HG03521 (cell line): ENCODE results near the gene MAPKAPK2.

ENCODE experiments used
- ATAC-seq: cut with Tn5 transposase; IDR thresholded peaks from one replicate; pipeline ENCODE4 v1.9.1; 2021; ENCODE audit warnings: mild to moderate bottlenecking, moderate library complexity; ENCODE audit not compliant: unreplicated experiment

The MAPKAPK2 gene

DNA sequence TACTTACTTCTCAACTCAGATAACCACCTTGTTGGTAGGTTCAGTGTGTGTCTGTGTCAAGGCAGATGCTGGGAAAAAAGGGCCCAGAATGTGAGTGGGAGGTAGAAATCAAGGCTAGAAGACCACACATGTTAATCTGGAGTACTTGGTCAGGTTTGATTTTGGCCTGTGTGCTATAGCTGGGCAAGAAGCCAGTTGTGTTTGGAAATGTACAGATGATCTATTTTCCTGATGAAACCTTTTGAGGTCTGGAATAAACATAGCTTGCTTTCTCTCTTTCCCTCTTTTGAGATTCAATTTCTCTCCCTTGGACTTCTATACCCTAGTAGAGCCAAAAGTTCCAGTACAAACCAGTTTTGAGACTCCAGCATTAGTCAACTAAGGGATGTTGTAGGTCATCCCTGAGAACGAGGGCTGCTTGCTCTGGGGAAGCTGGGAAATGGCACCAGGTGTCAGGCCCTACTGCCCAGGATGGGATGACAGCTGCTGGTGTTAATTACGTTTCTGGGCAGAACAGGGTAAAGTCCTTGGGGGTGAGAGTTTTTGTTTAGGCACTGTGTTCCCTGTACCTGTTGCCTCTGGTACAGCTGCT, 15.8 kb downstream of the MAPKAPK2 start:
- ATAC-seq, result no peak

DNA sequence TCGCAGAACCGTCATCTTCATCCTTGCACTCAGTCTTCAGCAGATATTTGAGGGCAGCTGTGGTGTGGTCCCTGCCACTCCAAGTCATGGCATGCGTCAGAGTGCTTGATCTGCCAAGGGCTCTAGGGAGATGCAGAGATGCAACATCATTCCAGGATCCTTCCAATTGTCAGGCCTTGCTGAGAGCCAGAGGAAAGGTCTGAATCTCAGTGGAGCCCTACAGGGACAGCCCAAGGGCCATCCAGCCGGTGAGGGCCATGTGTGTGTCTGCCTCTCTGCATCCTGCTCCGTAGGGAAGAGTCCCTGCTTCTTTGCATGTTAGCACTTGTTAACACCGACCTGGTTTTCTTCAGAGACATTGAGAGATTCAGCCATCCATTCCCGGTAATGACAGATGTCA, 17.6 kb downstream of the MAPKAPK2 start:
- ATAC-seq, result no peak

DNA sequence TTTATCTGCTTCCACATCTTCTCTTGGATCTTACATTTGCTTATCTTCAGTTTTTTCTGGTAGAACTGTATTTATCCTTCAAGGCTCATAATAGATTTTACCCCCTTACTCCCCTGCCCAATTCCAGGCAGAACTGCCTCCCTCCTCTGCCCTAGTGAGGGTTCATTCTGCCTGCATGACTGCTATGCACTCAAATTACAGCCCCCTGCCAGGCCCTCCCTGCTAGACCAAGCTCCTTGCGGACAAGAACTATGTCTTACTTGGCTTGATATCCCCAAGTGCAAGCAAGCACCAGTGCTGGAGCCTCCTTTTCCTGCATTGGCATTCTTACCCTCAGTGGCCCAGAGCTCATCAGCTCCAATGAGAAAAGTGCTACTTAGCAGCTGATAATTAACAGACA, 18.1 kb downstream of the MAPKAPK2 start:
- no peak for ATAC-seq

DNA sequence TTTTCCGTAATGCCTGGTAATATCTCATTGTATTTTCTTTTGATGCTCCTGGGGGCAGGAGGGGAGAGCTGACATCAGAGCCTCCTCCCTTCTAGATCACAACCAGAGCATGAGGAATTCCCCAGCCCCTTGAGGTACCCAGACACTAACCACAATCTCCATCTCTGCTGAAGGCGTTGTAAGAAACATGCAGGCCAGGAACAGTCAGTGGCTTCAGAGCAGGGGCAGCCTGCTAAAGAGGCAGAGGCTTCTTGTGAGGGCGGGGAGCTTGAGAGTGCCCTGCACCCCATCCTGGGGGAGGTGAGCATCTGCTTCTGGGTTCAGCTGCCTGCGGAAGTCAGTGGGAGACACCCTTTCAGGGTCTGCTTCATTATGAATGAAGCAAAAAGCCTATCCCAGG, 19.0 kb downstream of the MAPKAPK2 start:
- ATAC-seq, result no peak

DNA sequence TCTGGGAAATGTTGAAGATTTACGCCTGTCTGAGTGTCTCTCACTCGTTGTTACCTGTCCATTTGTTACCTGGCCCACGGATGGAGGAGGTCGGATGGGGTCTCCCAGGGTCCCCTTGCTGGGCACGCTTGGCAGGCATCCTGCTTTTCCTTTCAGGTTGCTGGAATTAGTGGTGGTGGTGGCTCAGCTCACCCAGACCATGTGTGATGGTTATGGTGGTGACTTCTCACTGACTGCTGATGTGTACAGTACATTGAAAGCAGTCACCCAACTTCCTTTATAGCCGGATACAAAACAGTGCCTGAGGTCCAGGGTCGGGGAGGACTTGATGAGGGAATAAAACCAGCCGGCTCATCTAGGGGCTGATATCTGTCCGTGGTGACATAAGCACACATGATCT, 19.5 kb downstream of the MAPKAPK2 start:
- ATAC-seq, result no peak

DNA sequence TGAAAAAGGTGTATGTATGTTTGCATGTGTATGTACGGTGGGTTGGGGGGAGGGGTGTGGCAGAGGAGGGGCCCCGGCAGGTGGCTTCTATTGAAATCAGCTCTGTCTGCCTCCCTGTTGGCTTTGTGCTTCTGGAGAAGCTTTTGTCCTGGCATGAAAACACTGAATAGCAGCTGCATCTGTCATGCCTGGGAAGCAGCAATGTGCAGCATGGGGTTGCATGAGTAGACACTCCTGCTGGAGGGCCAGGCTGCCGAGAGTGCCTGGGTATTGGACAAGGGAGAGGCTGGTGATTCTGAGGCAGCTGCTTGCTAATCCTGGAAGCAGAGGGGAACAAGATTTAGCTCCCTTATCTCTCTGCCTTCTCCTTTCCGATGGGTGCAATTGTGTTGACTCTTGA, 20.5 kb downstream of the MAPKAPK2 start:
- no peak for ATAC-seq

DNA sequence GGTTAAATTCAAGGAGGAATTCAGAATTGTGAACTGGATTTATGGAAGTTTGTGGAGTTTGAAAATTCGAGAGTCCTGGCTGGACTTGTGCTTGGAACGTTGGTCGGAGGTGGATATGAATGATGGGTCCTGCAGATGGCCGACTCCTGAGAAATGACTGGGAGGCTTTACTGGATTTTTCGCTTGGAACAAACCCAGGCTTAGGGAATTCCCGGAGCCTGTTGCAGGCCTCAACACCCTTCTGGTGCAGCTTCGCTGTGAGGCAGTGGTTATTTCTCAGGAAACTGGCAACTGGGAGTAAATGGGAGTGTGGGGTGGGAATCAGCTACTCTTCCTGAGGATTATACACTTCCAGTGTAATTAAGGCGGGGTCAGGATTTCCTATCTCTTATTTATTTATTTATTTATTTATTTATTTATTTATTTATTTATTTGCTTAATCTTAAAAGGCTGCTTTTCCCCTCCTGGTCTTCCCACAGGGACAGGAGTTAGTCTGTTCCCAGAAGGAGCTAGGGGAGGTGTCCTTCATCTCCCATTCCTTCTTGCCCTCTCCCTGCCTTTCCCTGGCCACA, 21.1 kb downstream of the MAPKAPK2 start:
- no peak for ATAC-seq

DNA sequence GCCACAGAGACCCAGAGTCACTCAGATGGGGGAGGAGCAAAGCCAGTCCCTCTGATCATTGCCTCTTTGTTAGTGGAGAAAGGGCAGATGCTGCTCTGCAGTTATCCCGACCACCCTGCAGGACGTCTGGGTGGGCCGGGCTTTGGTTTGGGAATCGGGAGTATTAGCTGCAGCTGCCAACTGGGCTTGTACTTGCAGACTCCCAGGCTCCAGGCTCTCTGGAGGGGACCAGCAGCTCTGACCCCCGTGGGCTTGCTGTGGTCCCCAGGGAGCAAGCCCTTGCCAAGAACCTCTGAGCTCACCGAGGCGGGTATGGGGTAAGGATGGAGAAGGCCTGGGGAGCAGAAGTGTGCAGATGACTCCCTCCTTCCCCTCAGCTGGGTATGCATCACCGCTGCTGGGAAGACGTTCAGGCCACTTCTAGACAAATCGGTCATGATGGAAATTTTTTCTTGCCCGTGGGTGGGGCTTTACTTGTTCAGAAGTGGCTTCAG, 21.6 kb downstream of the MAPKAPK2 start:
- ATAC-seq, result no peak

DNA sequence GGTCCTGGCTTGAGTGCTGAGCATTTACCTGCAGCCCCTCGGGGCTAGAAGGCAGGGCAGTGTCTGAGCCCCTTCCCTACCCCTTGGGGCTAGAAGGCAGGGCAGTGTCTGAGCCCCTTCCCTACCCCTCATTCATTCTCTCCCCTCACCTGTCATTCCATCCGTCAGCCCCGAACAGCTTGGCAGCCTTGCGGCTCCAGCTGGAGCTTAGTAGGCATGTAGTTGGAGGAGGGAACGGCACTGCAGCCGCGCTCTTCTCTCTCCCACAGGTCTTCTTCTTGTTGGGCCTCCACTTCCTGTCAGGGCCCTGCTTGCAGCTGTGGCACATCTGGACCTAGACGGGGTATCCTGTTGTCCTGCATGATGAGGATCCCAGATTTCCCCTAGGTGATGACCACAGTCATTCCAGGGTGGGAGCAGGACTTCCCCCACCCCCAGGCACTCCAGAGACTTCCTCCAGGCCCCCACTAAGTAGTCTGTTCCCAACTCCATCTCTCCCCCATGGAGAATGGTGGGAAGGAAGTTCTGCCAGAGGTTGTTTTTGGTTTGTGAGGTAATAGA, 22.2 kb downstream of the MAPKAPK2 start:
- ATAC-seq, result no peak

DNA sequence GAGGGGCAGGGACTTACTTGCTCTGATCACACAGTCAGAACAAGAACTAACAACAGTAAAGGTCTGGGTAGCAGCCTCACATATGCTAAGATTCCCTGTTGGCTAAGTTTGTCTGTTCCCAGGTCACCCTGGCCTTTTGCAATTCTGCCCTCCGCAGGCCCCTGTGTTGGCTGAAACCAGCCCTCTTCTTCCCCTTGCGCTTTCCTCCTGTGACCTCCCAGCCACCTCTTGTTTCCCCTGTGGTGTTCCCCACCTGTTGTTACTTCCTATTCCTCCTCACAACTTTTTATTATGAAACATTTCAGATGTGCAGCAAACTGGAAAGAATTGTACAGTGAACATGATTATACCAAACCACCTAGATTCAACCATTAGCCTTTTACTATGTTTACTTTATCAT, 23.4 kb downstream of the MAPKAPK2 start:
- no peak for ATAC-seq

DNA sequence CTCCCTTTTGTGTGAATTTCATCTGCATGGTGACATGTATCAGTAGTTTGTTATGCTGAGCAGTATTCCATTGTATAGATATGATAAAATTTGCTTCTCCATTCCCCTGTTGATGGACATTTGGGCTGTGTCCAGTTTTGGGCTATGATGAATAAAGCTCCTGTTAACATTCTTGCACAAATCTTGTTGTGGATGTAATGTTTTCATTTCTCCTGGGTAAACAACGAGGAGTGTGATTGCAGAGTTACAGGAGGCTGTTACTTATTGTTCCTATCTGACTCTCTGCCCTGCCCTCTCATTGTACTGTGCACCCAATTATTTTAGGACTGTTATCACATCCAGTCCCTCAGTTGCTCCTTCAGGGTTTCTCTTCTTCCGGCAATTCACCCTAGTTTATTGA, 24.2 kb downstream of the MAPKAPK2 start:
- ATAC-seq, result no peak

DNA sequence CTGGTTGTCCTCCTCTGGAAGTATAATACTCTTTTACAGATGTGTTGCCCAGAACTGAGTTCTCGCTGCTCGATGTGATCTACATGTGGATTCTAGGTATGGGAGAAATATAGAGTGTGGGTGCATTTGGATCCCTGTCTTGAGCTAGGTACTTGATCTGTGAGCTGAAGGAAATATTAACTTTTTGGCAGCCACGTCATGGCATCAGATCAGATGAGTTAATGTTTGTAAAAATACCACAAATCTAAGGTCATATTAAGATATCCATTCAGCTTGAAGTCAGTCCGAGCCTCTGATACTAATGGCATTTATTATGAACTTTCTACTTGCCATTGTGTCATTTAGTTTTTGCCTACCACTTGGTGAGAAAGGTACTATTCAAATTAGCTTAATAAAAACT, 24.6 kb downstream of the MAPKAPK2 start:
- no peak for ATAC-seq

DNA sequence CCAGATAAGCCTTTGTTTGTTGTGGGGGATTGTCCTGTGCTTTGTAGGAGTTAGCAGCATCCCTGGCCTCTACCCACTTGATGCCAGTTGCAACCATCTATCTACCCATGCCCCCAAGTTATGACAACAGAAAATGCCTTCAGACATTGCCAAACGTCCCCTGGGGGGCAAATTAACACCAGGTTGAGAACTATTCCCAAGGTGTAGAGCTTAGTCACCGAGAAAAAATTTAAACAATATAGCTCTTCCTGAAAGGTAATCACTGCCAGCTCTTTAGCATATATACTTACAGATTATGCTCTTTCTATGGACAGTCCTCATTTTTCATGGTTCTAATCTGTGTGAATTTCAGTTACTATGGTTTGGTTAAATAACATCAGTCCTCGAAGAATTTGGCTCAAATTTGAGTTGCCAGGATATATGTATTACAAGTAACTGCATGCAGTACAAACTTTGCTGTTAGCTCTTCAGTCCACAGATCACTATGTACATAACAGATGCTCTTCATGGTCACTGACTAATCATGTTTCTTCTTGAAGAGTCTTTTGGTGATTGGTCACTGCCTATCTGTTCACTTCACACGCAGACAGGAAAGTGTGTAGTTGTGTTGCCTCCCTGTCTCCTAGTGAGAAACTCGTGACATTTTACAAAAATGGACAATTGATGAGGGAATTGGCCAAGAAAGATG, 25.2 kb downstream of the MAPKAPK2 start:
- no peak for ATAC-seq

DNA sequence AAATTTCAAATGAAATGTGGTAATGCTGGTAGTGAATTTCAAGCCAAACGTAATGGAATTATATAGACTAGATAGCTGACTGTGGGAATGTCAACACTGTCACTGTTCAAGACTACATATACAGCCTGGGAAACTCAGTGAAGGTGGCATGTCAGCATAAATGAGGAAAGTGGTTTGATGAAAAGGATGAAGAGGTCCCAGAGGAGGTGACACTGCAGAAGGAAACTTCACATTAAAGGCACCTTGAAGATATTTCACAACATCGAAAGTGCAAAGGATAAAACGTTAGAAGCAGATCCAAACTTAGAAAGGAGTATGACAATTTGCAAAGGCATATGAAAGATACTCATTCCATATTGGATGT, 25.7 kb downstream of the MAPKAPK2 start:
- no peak for ATAC-seq

DNA sequence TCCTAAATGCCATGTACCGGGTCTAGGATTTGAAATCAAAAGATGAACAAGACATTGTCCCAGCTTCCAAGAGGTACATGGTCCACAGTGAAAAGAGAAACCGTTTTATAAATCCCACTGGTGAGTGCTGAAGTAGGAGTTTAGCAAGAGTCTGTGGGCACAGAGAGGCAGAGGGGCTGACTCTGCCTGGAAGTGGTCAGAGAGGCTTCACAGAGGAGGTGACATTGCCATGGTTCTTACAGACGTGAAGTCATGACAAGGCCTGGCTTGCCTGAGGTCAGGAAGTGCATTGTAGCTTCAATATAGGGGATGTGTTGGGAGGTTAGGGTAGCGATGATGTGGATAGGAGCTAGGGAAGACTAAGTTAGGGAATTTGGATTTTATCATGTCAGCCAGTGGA, 28.4 kb downstream of the MAPKAPK2 start:
- no peak for ATAC-seq

DNA sequence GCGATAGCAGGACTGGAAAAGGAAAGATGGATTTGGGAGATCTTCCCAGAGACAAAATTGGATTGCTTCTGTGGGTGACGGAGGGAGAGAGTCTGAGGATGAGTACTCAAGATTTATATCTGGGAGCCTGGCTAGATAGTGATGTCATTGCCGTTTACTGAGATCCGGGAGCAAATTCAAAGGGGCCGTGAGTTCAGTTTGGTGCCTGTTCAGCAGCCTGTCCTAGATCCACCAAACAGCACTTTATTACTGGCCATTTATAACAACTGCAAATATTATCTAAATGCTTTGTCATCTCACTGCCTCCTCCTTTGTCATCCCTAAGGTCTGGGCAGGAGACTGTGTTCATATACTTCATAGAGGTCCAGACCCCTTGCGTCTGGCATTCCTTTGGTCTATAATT, 29.2 kb downstream of the MAPKAPK2 start:
- ATAC-seq, result no peak

DNA sequence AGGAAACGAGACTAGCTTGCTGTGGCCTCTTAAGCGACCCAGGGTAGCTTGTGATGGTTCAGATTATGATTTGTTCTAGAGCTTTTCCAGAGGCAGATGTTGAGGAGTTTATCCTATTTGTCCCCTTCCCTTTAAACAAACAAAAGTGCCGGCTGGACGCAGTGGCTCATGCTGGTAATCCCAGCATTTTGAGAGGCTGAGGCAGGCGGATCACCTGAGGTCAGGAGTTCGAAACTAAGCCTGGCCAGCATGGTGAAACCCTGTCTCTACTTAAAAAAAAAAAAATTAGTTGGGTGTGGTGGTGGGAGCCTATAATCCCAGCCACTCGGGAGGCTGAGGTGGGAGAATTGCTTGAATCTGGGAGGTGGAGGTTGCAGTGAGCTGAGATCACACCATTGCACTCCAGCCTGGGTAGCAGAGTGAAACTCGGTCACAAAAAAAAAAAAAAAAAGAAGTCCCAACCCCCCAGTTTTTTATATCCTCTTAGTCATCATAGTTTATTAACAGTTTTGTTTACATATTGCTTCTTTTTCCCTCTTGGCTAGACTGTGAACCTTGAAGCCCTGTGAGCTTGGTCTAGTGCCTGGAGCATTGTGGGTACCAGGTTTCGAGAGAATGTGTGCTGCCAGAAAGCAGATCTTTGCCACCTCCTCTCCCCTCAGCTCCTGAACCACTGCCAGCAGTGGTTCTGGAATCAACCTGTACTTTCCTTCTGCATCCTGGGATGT, 29.8 kb downstream of the MAPKAPK2 start:
- no peak for ATAC-seq

DNA sequence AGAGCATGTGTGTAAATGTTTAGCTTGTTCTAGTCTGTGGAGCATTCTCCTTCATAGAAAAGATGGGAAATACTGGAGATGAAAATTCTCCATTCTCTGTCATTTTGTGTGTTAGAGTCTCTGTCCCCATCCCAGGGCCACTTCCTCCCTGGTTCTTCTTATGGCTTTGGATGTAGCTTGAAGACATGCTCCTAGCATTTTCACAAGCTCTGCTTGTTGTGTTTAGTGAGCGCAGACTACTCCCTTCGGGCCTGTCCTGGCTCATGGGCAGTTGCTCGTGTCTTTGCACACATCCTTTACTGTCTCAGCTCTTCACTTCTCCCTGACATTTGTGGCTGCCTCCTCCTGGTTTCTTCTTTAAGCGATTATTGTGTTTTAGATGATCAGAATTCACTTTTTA, 30.4 kb downstream of the MAPKAPK2 start:
- no peak for ATAC-seq

DNA sequence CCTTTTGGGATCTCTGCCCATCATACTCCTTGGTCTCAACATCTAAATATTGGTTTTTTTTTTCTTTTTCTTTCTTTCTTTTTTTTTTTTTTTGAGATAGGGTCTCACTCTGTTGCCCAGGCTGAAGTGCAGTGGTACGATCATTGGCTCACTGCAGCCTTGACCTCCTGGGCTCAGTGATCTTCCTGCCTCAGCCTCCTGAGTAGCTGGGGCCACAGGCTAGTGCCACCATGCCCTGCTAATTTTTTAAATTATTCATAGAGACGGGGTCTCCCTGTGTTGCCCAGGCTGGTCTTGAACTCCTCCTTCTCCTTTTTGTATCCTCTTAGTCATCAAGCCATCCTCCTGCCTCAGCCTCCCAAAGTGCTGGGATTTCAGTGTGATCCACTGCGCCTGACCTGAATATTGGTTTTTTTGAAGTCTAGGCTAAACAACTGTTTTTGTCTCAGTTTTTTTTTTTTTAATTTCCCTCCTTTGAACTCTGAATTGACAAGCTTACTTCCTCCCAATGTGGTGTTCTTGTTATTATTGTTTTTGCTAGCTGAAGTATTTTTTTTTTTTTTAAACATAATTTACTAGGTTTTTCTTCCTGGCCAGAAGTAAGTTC, 30.9 kb downstream of the MAPKAPK2 start:
- ATAC-seq, result no peak

DNA sequence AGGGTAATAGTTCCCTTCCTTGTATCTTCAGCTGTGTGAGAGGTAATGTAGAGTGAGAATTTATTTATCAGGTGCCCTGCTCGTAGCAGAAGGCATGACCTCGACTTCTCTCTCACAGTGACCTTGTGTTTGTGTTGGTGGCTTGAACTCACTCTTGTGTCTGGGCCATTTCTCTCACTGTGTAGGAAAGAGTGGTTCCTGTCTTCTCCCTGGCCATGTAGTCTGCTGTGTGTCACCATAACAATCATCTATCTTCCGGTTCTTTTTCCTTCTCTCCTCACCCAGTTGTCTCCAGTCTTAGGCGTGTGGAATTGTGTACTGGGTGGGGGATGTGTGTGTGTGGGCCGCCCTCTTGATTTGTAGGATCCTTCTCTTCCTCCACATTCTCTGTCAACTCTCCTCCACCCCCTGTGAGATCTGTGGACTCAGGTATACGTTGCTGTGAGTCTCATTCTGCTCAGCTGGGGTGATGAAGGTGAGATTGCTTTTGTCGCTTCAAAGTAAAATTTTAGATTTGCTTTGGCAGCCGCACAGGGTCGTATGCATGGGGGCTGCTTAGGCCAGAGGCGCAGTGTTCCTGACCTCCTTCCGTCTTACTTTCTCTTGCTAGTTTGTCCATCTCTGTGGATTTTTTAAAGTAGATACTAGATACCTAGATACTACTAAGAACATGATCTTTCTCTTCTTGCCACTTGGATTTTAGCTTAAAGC, 31.6 kb downstream of the MAPKAPK2 start:
- ATAC-seq, result no peak
